Measurements from ENCODE around the gene CC2D1A.
"Not testable (repeated sequence)": the region's sequence is repeated elsewhere in the genome, so short reads cannot be mapped to it uniquely, and the experiment has no call there.

The CC2D1A gene

GRCh38 chr19:13963603-13964105 lies 57.7 kb downstream of the CC2D1A start:
- no peak for DNase-seq

GRCh38 chr19:13964776-13965175 lies 58.8 kb downstream of the CC2D1A start:
- no peak for DNase-seq

- no peak for DNase-seq
These were observed 59.4 kb downstream of the CC2D1A start for GRCh38 chr19:13965377-13965896.

- DNase-seq: no peak
These were observed 60.1 kb downstream of the CC2D1A start for GRCh38 chr19:13965926-13966683.

- DNase-seq: no peak
These were observed 60.7 kb downstream of the CC2D1A start for GRCh38 chr19:13966684-13967128.

GRCh38 chr19:13967206-13967605 lies 61.2 kb downstream of the CC2D1A start:
- not testable (repeated sequence) for DNase-seq

- no peak for DNase-seq
These were observed 62.5 kb downstream of the CC2D1A start for GRCh38 chr19:13968383-13968935.

GRCh38 chr19:13968999-13969398 lies 63.0 kb downstream of the CC2D1A start:
- no peak for DNase-seq

GRCh38 chr19:13969897-13970296 lies 63.9 kb downstream of the CC2D1A start:
- no peak for DNase-seq

- not testable (repeated sequence) for DNase-seq
These were observed 65.9 kb downstream of the CC2D1A start for GRCh38 chr19:13971868-13972267.

GRCh38 chr19:13972368-13973155 lies 66.6 kb downstream of the CC2D1A start:
- no peak for DNase-seq

GRCh38 chr19:13973479-13973878 lies 67.5 kb downstream of the CC2D1A start:
- not testable (repeated sequence) for DNase-seq

- no peak for DNase-seq
These were observed 68.1 kb downstream of the CC2D1A start for GRCh38 chr19:13974073-13974472.

GRCh38 chr19:13975870-13976269 lies 69.9 kb downstream of the CC2D1A start:
- no peak for DNase-seq

GRCh38 chr19:13976446-13976845 lies 70.4 kb downstream of the CC2D1A start:
- DNase-seq: no peak

GRCh38 chr19:13977803-13978202 lies 71.8 kb downstream of the CC2D1A start:
- no peak for DNase-seq

GRCh38 chr19:13978351-13979243 lies 72.6 kb downstream of the CC2D1A start:
- no peak for DNase-seq

- DNase-seq: no peak
These were observed 73.2 kb downstream of the CC2D1A start for GRCh38 chr19:13979244-13979615.

- no peak for DNase-seq
These were observed 73.7 kb downstream of the CC2D1A start for GRCh38 chr19:13979686-13980085.

- DNase-seq: no peak
These were observed 74.3 kb downstream of the CC2D1A start for GRCh38 chr19:13980340-13980739.

Measured in suppressor macrophage treated with lipopolysaccharide for 4 hours (primary cell).